ENCODE data around the gene DNAH14. TPM values are rescaled to one million over a fixed set of nuclear protein-coding genes. Genes with fewer than 3 reads are reported as not detected.
"Not testable (repeated sequence)": the region's sequence is repeated elsewhere in the genome, so short reads cannot be mapped to it uniquely, and the experiment has no call there.

Gene DNAH14
- total RNA-seq, 1 experiment from 2014 or later, result 57.3 TPM

GRCh38 chr1:225209153-225209552 lies 279.7 kb downstream of the DNAH14 start:
- H3K4me3 ChIP-seq (ENCODE audit: low read depth, low read length), result no peak overlapping the region
- Mint-ChIP-seq H3K4me1 (ENCODE audit: low read depth, unreplicated experiment) (no peaks in the 10 kb centered on the region), H3K27ac (ENCODE audit: unreplicated experiment) (no peak overlapping the region), H3K9me3 (ENCODE audit: unreplicated experiment) (peaks cover 44% of the 10 kb centered on the region), H3K36me3 (ENCODE audit: insufficient read depth, unreplicated experiment) (no peaks in the 10 kb centered on the region), H3K27me3 (ENCODE audit: insufficient read depth, unreplicated experiment) (no peaks in the 10 kb centered on the region), H3K4me3 (ENCODE audit: unreplicated experiment) (no peak overlapping the region)
- no peak for TF ChIP-seq CTCF (IDR thresholded peaks at IDR 0.05; ENCODE audit: insufficient read depth in 1 of 2, low read depth in 1 of 2, low read length in 1 of 2, severe bottlenecking in 1 of 2, unreplicated experiment in 1 of 2)
- POLR2A ChIA-PET, result no interaction called here
- BruUV-seq (replicated peaks), result no TSS peak
- H3K36me3 ChIP-seq (ENCODE audit: control insufficient read depth, insufficient read depth, low read length), result no peaks in the 10 kb centered on the region
- H3K27me3 ChIP-seq (replicated peaks; ENCODE audit: control insufficient read depth, insufficient read depth, low read length), result no peaks in the 10 kb centered on the region
- no peak for DNase-seq
- intact Hi-C loops (cut with micrococcal nuclease; ENCODE audit: unreplicated experiment), result no loop called here
- CTCF ChIA-PET, result no interaction called here
- H3K9me3 ChIP-seq, result peaks cover 5% of the 10 kb centered on the region; the same call in 1 of the 2 replicates
- H3K4me1 ChIP-seq, result no peaks in the 10 kb centered on the region

DNA sequence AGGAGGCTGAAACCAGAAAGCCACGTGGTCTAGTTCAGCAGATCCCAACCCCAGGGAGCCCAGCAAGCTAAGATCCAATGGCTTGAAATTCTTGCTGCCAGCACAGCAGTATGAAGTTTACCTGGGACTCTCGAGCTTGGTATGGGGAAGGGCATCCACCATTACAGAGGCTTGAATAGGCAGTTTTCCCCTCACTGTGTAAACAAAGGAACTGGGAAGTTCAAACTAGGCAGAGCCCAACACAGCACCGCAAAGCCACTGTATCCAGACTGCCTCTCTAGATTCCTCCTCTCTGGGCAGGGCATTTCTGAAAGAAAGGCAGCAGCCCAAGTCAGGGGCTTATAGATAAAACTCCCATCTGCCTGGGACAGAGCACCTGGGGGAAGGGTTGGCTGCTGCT lies 280.7 kb downstream of the DNAH14 start:
- H3K27ac Mint-ChIP-seq (ENCODE audit: unreplicated experiment); H3K36me3 Mint-ChIP-seq (ENCODE audit: insufficient read depth, unreplicated experiment); H3K4me3 ChIP-seq (ENCODE audit: low read depth, low read length); H3K4me1 ChIP-seq; intact Hi-C loops (cut with micrococcal nuclease; ENCODE audit: unreplicated experiment); POLR2A ChIA-PET; DNase-seq; BruUV-seq (replicated peaks); CTCF ChIA-PET; H3K4me3 Mint-ChIP-seq (ENCODE audit: unreplicated experiment); H3K36me3 ChIP-seq (ENCODE audit: control insufficient read depth, insufficient read depth, low read length); H3K27me3 ChIP-seq (replicated peaks; ENCODE audit: control insufficient read depth, insufficient read depth, low read length); H3K4me1 Mint-ChIP-seq (ENCODE audit: low read depth, unreplicated experiment); H3K27me3 Mint-ChIP-seq (ENCODE audit: insufficient read depth, unreplicated experiment); H3K9me3 ChIP-seq: not testable (repeated sequence)
- peaks cover 44% of the 10 kb centered on the region for H3K9me3 Mint-ChIP-seq (ENCODE audit: unreplicated experiment)

- CTCF ChIA-PET; H3K4me3 ChIP-seq (ENCODE audit: low read depth, low read length); H3K27ac Mint-ChIP-seq (ENCODE audit: unreplicated experiment); BruUV-seq (replicated peaks); H3K36me3 Mint-ChIP-seq (ENCODE audit: insufficient read depth, unreplicated experiment); H3K9me3 ChIP-seq; H3K4me3 Mint-ChIP-seq (ENCODE audit: unreplicated experiment); H3K27me3 ChIP-seq (replicated peaks; ENCODE audit: control insufficient read depth, insufficient read depth, low read length); H3K4me1 ChIP-seq; DNase-seq; intact Hi-C loops (cut with micrococcal nuclease; ENCODE audit: unreplicated experiment); H3K36me3 ChIP-seq (ENCODE audit: control insufficient read depth, insufficient read depth, low read length); H3K4me1 Mint-ChIP-seq (ENCODE audit: low read depth, unreplicated experiment); H3K27me3 Mint-ChIP-seq (ENCODE audit: insufficient read depth, unreplicated experiment); POLR2A ChIA-PET: not testable (repeated sequence)
- H3K9me3 Mint-ChIP-seq (ENCODE audit: unreplicated experiment), result peaks cover 52% of the 10 kb centered on the region
Observed at GRCh38 chr1:225211694-225212442, 282.4 kb downstream of the DNAH14 start.

GRCh38 chr1:225224287-225224686 lies 294.8 kb downstream of the DNAH14 start:
- no peak for DNase-seq
- Histone ChIP-seq H3K4me1 (peaks cover 51% of the 10 kb centered on the region), H3K36me3 (ENCODE audit: control insufficient read depth, insufficient read depth, low read length) (no peaks in the 10 kb centered on the region; the same call in 1 of the 2 replicates), H3K4me3 (ENCODE audit: low read depth, low read length) (no peak overlapping the region), H3K27me3 (replicated peaks; ENCODE audit: control insufficient read depth, insufficient read depth, low read length) (no peaks in the 10 kb centered on the region), H3K9me3 (peaks cover 10% of the 10 kb centered on the region)
- Mint-ChIP-seq H3K4me1 (ENCODE audit: low read depth, unreplicated experiment) (peaks cover 48% of the 10 kb centered on the region), H3K9me3 (ENCODE audit: unreplicated experiment) (peaks cover 40% of the 10 kb centered on the region), H3K27me3 (ENCODE audit: insufficient read depth, unreplicated experiment) (no peaks in the 10 kb centered on the region), H3K4me3 (ENCODE audit: unreplicated experiment) (no peak overlapping the region), H3K36me3 (ENCODE audit: insufficient read depth, unreplicated experiment) (peaks cover 7% of the 10 kb centered on the region), H3K27ac (ENCODE audit: unreplicated experiment) (no peak overlapping the region)
- no TSS peak for BruUV-seq (replicated peaks)
- no peak for TF ChIP-seq CTCF (IDR thresholded peaks at IDR 0.05; ENCODE audit: insufficient read depth in 1 of 2, low read depth in 1 of 2, low read length in 1 of 2, severe bottlenecking in 1 of 2, unreplicated experiment in 1 of 2)
- POLR2A ChIA-PET, result no interaction called here
- CTCF ChIA-PET, result no interaction called here
- intact Hi-C loops (cut with micrococcal nuclease; ENCODE audit: unreplicated experiment), result loop anchor here (10.0 kb wide), 1 partner anchor 209 kb away; no protein-coding TSS in a partner anchor

Measured in Caco-2 (cell line).